Cardiac muscle cell (in vitro differentiated cells and primary cell): ENCODE results near the gene PDZRN4. TPM values are rescaled to one million over a fixed set of nuclear protein-coding genes. Genes with fewer than 3 reads are reported as not detected.

Experiments used
- DNase-seq, 2 donors: peaks; one replicate each; pipeline versions ENCODE4 v3.0.0 to v3.0.0-alpha.2; 2010 to 2017; ENCODE audit warnings: low read depth in 1 of 2, low spot score in 1 of 2
- H3K27ac ChIP-seq: fragments of 200-600 bp; sonication (generic); 2 replicates; pipeline ENCODE4 v1.5.1; 2016
- H3K27me3 ChIP-seq: fragments of 200-600 bp; sonication (generic); 2 replicates; pipeline ENCODE4 v1.6.0; 2016; ENCODE audit warnings: control low read depth
- H3K36me3 ChIP-seq: fragments of 200-600 bp; sonication (generic); 2 replicates; pipeline ENCODE4 v1.5.1; 2016; ENCODE audit warnings: control low read depth
- H3K4me1 ChIP-seq: fragments of 200-600 bp; sonication (generic); 2 replicates; pipeline ENCODE4 v1.8.1; 2017; ENCODE audit warnings: low read depth, mild to moderate bottlenecking, mixed run types
- H3K4me3 ChIP-seq: fragments of 200-600 bp; sonication (generic); 2 replicates; pipeline ENCODE4 v1.5.1; 2016; ENCODE audit warnings: mild to moderate bottlenecking
- H3K9me3 ChIP-seq: fragments of 200-600 bp; sonication (generic); 2 replicates; pipeline ENCODE4 v1.5.1; 2017; ENCODE audit warnings: low read depth, mild to moderate bottlenecking, control low read depth
- CTCF ChIP-seq: IDR thresholded peaks from 2 replicates; pipeline ENCODE4 v1.5.1; 2012; ENCODE audit warnings: low read depth, mild to moderate bottlenecking, low read length
- polyA plus RNA-seq: library from polyadenylated mRNA; unstranded; fragments of >200 nt; fragmentation: Nextera tagmentation; extraction: Ambion mirVana; gene quantifications from 2 replicates; pipeline ENCODE4 v1.2.1, GENCODE V29; 2016
- total RNA-seq: library from RNA; depleted of rRNA; stranded (reverse); fragments of >200 nt; gene quantifications from 2 replicates; pipeline ENCODE4 v1.2.3, GENCODE V29; 2016

The PDZRN4 gene
- total and polyA plus RNA-seq, 2 experiments from 2014 or later: 2.9 to 5.0 TPM

GRCh38 chr12:41527062-41527461 lies 338.9 kb downstream of the PDZRN4 start:
- Histone ChIP-seq H3K36me3 (no peaks in the 10 kb centered on the region), H3K4me3 (no peak overlapping the region), H3K27me3 (no peaks in the 10 kb centered on the region), H3K27ac (no peak overlapping the region), H3K4me1 (no peaks in the 10 kb centered on the region), H3K9me3 (no peaks in the 10 kb centered on the region)
- DNase-seq: no peak
- TF ChIP-seq CTCF: no peak

DNA sequence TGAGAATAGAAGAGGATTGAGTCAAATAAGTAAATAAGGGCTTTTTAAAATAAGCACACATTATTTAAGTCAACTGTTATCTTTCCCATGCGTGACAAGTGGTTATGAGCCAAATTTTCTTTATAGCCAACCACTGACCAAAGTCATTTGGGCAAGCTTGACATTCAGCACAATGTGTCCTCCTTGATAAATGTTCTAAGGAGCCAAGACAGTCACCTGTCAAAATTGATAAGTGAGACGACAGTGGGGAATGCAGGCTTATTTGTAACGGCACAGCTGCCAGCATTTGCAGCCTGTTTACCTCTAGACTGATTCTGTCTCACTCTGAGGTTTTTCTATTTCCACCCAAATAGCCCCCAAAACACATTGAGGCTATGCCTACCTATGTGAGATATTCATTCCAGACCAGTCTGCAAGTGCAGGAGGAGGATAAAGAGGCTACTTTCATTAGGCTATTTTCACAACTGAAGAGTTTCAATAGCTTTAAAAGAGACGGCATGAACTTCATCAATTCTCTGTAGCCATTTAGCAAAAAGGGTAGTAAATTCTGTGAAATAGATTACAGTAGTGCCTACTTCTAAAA lies 339.5 kb downstream of the PDZRN4 start:
- no peaks in the 10 kb centered on the region for H3K27me3 ChIP-seq
- H3K9me3 ChIP-seq: no peaks in the 10 kb centered on the region
- no peaks in the 10 kb centered on the region for H3K36me3 ChIP-seq
- DNase-seq: no peak
- no peak overlapping the region for H3K27ac ChIP-seq
- no peaks in the 10 kb centered on the region for H3K4me1 ChIP-seq
- no peak overlapping the region for H3K4me3 ChIP-seq
- no peak for TF ChIP-seq CTCF

GRCh38 chr12:41528874-41529273 lies 340.8 kb downstream of the PDZRN4 start:
- no peak for DNase-seq
- no peak for TF ChIP-seq CTCF
- no peaks in the 10 kb centered on the region for H3K4me1 ChIP-seq
- no peaks in the 10 kb centered on the region for H3K36me3 ChIP-seq
- H3K27me3 ChIP-seq: no peaks in the 10 kb centered on the region
- no peak overlapping the region for H3K4me3 ChIP-seq
- no peak overlapping the region for H3K27ac ChIP-seq
- H3K9me3 ChIP-seq: no peaks in the 10 kb centered on the region

GRCh38 chr12:41530441-41530840 lies 342.3 kb downstream of the PDZRN4 start:
- H3K36me3 ChIP-seq: no peaks in the 10 kb centered on the region
- DNase-seq: no peak
- H3K27me3 ChIP-seq: no peaks in the 10 kb centered on the region
- H3K4me1 ChIP-seq: peaks cover 8% of the 10 kb centered on the region
- TF ChIP-seq CTCF: no peak
- no peaks in the 10 kb centered on the region for H3K9me3 ChIP-seq
- H3K4me3 ChIP-seq: no peak overlapping the region
- H3K27ac ChIP-seq: no peak overlapping the region

GRCh38 chr12:41531147-41531829 lies 343.2 kb downstream of the PDZRN4 start:
- no peaks in the 10 kb centered on the region for H3K36me3 ChIP-seq
- no peaks in the 10 kb centered on the region for H3K27me3 ChIP-seq
- H3K9me3 ChIP-seq: no peaks in the 10 kb centered on the region
- no peak for TF ChIP-seq CTCF
- no peak overlapping the region for H3K4me3 ChIP-seq
- H3K4me1 ChIP-seq: peaks cover 10% of the 10 kb centered on the region
- H3K27ac ChIP-seq: no peak overlapping the region
- DNase-seq: peak in 1 of 2 donors; percentile 56
